GM18951 (cell line): Measurements from ENCODE around the gene RUFY3.
"Not testable (repeated sequence)": the region's sequence is repeated elsewhere in the genome, so short reads cannot be mapped to it uniquely, and the experiment has no call there.

ENCODE experiments used
- POLR2A ChIP-seq: IDR thresholded peaks from 4 replicates; pipeline ENCODE4 v1.6.1; 2011; ENCODE audit warnings: mild to moderate bottlenecking; ENCODE audit not compliant: insufficient read length, insufficient read depth; ENCODE audit errors: extremely low read depth
- in situ Hi-C: fragments of 300-500 bp; cut with MboI; formaldehyde crosslinking; loops from one replicate; pipeline ENCODE4 v1.12.0; 2022; ENCODE audit warnings: low sequenced_read_pairs, mixed read lengths, inconsistent platforms; ENCODE audit not compliant: unreplicated experiment

Gene RUFY3

DNA sequence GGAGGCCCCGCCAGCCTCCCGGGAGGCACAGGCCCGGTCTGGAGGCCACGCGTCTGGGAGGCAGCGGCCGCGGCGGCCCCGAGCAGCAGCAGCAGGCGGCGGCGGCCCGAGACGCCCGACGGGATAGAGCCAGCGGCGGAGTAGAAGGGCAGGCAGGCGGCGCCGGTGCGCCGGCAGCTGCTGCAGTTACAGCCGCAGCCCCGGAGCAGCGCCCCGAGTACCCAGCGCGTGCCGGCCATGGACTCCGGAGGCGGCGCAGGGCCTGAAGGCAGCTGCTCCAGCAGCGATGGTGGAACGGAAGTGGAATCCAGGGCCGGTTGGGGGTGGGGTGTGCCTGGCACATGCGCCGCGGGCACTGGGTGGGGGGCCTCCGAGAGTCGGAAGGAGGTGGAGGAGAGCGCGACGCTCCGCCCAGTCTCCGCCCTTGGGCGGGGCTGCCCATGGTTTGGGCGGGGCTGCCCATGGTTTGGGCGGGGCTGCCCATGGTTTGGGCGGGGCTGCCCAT lies 117.9 kb downstream of the RUFY3 start, which contains the start of gene GRSF1:
Gene GRSF1 (minus strand): TSS at position 302 of the 505 bp plus-strand sequence. CDS start 63 bp downstream, at position 239.
- peak; percentile 85 for TF ChIP-seq POLR2A
- in situ Hi-C loops: no loop called here

DNA sequence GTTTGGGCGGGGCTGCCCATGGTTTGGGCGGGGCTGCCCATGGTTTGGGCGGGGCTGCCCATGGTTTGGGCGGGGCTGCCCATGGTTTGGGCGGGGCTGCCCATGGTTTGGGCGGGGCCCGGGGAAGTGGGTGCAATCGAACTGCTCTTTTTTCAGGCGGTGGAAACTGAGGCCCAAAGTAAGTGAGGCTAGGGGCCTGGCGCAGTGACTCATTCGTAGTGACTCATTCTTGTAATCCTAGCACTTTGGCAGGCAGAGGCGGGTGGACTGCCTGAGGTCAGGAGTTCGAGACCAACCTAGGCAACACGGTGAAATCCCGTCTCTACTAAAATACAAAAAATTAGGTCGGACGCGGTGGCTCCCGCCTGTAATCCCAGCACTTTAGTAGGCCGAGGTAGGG lies 118.4 kb downstream of the RUFY3 start:
- in situ Hi-C loops: not testable (repeated sequence)

DNA sequence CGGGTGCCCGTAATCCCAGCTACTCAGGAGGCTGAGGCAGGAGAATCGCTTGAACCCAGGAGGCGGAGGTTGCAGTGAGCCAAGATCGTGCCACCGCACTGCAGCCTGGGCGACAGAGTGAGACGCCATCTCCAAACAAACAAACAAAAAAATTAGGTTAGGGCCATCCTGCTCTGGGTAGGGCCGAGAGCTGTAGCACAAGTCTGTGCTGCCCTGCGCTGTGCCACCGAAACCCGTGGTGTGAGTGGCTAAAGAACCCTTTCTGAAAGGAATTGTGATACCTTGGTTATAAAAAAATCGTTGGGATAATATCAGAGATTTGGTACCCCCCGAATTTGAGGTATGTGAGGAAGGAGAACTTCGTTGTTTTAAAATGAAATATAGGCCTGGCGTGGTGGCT lies 118.9 kb downstream of the RUFY3 start:
- in situ Hi-C loops: not testable (repeated sequence)

DNA sequence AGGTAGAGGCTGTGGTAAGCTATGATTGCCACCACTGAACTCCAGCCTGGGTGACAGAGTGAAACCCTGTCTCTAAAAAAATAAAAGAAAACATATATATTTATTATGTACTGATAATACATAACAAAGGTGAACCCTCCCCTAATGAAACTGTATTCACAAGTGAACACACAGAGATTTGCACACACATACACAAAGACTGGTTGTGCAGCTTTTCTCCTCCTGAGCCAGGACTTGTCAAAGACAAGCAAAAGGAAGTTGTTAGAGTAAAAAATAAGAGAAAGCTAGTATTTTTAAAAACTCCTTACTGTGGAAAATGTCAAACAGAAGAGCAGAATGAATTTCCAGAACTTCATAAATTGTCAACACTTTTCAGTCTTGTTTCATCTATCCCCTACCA lies 119.4 kb downstream of the RUFY3 start:
- in situ Hi-C loops: no loop called here
- TF ChIP-seq POLR2A: no peak

DNA sequence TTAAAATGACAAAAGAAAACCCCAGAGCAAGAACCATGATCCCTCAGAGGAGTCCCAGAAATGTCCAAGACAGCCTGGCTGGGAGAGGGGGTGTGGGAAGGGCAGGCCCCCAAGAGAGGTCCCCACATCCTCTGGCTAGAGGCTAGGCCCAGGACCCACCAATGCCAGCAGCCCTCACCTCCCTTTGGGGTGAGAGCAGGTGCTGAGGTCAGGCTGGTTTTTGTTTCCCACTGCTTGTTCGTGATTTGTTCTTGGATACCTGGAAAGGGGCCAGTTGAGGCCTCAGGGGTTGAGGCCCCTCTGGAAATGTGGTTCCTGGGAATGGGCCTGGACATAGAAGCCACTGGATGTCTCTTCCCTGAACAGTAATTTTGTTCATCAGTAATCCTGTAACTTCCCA lies 120.2 kb downstream of the RUFY3 start:
- in situ Hi-C loops: no loop called here
- TF ChIP-seq POLR2A: no peak

DNA sequence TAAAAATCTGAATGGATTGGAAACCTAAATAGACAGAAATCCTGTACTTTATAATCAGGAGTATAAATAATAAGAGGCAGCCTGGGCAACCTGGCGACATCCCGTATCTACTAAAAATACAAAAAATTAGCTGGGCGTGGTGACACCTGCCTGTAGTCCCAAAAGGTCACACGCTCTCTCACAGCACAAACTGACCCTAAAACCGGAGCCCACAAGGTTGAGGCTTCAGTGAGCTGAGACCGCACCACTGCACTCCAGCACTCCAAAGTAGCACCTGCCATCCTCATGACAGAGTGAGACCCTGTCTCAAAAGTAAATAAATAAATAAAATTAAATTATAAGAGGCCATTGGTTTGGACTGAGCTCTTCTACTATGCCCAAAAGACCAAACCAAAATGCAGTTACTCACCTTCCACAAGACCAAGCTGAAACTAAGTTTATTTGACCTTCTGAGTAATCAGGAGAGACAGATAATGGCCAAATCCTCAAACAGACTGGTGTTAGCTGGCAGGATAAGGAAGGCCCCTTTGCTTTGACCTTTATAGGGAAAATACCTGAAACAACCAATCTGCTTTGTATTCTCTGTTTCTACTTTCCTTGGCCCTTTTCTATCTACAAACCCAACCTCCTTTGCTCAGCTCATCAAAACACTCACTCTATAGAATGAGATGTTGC lies 121.1 kb downstream of the RUFY3 start:
- TF ChIP-seq POLR2A: no peak
- in situ Hi-C loops: no loop called here

DNA sequence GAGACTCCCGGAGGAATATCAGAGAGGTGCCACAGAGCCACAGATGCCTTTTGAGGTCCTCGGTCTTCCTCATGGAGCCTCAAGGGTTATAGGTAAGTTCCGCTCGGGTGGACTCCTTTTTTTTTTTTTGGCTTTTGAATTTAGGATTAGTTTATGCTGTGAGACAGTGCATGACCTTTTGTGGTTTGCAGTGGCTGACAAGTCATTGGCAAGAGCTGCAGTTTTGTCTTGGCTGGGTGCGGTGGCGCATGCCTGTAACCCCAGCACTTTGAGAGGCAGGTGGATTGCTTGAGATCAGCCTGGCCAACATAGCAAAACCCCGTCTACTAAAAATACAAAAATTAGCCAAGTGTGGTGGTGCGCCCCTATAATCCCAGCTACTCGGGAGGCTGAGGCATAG lies 122.4 kb downstream of the RUFY3 start:
- in situ Hi-C loops: no loop called here

DNA sequence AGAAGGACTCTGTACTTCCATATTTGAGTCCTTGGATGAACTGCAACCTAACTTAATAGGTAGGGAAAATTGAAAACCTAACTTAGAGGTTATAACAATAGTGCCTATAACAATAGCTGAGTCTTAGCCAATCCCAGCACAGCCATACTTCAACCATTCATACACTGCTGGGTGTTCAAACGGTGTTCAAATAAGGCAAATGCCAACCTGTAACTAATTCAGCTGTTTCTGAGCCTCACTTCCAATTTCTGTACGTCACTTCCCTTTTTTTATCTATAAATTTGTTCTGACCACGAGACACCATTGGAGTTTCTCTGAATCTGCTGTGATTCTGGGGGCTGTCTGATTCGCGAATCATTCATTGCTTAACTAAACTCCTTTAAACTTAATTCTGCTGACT lies 127.5 kb downstream of the RUFY3 start:
- in situ Hi-C loops: no loop called here
- no peak for TF ChIP-seq POLR2A

More for the DNA sequence above, 122.4 kb downstream of the RUFY3 start:
- no peak for TF ChIP-seq POLR2A

DNA sequence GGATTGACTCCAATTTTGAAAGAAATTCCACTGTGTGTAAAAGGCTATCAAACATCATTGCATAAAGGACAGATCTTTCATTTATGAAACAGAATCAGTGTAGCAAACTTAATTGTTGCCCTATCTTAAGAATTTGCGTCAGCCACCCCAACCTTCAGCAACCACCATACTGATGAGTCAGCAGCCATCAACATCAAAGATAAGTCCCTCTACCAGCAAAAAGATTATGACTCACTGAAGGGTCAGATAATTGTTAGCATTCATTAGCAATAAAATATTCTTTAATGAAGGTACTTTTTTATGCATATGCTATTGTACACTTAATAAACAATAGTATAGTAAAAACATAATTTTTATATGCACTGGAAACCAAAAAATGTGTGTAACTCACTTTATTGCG lies 133.7 kb downstream of the RUFY3 start:
- in situ Hi-C loops: no loop called here
- TF ChIP-seq POLR2A: no peak
